ENCODE measurements around the gene ADAMTSL1.

Gene ADAMTSL1

DNA sequence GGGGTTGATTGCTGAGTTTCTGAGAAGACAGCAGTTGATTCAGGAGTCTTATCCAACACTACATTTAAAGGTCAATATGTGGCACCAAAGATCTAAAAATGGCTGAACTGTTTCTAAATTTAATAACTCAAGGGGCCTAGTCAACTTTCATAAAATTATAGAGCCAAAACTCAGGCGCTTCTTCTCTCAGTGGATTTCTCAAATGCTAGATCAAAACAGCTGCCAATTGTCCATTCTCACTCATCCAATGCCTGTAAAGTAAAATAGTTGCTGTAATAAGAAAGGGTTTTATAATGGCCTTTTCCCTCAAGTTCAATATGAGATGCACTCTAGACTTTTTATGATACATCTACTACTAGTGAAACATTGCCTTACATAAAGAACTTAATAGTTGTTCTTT lies 26.5 kb downstream of the ADAMTSL1 start:
- no peak for DNase-seq

DNA sequence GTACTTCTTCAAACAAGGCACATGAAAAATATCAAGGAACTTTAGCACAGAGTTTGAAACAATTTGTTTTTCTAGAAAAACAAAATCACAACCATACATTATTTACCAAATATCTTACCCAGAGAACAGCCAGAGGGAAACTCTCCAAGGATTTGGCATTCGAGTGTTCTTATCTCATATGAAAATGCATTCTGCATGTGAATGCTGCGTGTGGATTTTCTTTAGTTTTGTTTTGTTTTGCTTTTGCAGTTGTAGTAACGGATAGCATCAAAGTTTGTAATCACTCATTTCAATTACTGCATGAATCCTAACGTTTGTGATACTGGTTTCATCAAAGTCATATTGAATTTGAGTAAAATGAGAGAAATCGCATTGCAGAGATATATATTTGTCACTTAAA lies 28.0 kb downstream of the ADAMTSL1 start:
- no peak for DNase-seq

DNA sequence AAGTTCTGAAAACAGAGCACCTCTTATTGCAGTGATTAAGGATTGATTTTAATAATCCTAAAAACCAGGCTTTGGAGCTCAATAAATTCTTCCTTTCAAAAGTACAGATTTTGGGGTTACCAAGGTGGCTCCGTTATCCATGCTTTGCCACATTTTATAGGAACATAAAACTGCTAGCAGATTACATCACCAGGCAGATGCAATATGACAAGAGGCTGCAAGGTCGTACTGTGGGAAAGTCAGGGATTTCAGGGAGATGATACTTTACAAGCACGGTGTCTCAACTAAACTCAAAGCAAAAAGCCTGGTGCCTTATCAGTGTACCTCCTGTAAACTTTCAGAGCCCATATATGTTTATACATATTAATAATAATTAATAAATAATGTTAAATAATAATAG lies 28.6 kb downstream of the ADAMTSL1 start:
- no peak for DNase-seq

DNA sequence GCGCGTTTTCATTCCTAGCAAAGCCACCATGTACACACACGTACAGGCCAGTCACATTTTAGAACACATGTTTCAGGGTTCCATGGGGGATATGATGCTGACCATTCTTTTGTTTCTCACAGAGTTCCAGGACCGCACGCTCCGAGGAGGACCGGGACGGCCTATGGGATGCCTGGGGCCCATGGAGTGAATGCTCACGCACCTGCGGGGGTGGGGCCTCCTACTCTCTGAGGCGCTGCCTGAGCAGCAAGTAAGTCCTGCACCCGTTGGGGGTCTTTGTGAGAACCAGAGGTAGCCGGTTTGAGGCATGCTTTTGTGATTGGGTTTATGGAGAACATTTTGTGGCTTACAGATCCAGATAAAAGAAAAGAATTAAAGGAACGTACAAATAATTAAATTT lies 30.8 kb downstream of the ADAMTSL1 start:
- DNase-seq, result no peak

DNA sequence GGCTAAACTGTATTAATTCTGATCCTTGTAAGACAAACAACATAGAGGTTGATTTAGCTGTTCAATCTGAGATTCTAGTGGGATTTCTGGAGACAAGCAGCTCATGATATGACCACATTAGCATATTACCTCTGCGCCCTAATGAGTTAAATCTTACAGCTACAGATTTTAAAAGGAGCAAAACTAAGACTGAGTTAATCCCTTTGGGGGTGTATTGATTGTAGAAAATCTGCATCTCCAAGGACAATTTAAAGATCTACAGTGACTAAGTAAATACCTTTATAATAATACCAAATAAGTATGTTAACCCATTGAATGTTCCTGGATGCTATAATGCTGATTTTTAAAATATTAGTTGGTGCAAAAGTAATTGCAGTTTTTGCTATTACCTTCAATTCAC lies 33.2 kb downstream of the ADAMTSL1 start:
- DNase-seq, result no peak

DNA sequence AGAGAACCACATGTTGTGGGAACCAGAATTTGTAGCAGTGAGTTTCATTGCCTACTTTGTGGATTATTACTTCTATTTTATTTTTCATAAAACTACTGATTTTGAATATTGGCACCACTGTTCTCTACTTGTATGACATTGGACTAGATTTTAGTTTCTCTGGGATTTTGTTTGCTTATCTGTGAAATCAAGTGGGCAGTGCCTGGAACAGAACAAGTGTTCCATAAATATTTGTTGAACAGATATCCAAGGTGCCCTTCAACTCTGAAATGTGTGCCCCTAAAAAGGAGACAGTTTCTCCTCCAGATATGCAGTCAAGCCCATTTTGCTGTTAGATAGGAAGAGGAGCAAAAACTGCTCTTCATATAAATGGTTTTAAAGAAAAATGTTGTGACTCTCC lies 42.6 kb downstream of the ADAMTSL1 start:
- no peak for DNase-seq

DNA sequence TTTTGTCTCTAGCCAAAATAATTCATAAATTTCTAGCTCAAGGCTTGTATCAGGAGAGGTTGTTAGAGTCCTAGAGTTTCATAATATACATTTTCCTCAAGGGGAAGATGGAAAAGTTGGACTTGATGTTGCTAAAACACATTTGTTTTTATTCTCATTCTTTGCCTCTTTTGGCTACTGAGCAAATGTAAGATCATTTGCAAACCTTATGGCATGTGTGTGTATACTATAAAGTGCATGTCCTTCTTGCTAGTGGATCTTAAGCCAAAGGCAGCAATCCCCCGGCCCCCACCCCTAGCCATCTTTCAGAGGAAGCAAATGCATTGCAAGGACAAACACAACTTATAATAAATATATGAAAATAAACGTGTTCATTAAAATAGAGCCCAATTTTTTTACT lies 43.0 kb downstream of the ADAMTSL1 start:
- DNase-seq, result no peak

DNA sequence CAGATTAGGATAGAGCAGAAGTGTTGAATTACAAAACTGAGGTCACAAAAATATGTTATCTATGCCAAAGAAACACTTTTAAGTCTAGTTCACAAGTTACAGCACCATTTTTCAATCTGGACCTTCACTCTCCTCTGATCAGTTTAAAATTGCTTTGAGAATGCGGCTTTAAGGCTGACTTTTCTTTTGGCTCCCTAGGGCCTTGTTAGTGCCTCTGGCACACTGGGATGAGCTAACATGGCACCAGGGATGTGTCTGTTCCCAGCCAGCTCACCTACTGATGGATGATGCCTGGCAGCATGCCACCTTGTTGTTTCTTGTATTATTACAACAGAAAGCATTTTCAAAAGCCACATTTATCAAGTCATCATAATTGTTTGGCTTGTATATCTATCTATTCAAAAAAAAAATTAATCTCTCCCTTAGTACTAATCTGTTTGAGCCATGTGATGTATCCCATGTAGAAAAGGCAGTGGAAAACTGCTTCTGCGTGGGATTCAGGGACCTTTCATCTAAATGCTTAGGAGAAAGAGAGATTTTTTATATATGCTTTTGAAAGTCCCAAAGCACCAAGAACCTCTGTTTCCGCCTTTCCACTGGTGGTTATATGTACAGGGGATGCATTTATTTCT lies 46.6 kb downstream of the ADAMTSL1 start:
- no peak for DNase-seq

DNA sequence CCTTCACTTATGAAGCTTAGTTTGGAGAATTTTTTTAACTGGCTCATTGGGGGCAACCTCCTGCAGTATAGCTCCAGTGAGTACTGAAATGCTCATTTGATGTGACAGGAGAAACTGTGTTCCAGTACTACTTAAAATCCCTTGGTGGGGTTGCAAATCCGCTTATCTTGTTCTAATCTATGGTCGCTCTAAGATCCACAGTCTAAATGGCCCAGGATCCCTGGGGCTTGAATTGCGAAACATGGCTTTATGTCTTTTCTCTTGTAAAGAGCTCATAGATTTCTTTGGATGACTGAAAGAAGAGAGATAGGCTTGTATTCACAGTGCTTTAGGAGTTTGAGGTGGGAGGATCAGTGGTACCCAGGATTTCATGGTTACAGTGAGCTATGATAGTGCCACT lies 52.7 kb downstream of the ADAMTSL1 start:
- no peak for DNase-seq

DNA sequence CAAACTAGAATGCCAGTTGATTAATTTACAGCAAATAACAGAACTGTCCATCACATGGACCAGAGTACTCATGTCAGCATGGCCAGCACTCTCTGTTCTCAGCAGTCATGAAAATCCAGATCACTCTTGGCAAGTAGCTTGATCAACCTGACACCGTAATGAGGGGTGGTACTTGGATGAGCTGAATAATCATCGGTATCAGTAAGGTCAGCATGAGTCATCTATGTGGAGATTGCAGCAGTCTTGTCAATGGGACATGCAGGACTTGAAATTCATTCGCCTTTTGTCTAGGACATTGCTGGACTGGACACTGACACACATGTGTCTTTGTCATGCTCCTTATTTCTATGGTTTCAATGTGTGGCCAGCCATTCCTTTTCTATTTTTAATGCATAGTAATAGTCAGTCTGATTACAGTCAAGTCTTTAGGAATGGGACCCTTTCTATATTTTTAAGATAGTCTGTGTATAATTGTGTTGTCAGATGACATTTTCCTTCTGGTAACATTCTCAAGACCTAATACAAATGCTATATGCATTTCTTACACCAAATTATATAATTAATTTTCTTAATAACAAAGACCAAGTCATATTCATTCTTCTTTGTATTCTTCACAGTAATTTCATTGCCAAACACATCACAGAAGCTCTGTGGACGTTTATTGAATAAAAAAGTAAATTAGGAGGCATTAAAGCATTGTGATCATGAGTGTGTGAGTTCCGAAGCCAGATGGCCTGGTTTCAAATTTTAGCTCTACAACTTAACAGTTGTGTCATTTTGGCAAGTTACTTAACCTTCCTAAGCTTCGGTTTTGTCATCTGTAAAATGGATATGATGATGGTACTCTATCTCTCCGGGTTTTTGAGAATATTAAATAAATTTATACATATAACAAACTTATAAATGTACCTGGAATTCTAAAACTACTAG lies 57.4 kb downstream of the ADAMTSL1 start:
- DNase-seq, result no peak

DNA sequence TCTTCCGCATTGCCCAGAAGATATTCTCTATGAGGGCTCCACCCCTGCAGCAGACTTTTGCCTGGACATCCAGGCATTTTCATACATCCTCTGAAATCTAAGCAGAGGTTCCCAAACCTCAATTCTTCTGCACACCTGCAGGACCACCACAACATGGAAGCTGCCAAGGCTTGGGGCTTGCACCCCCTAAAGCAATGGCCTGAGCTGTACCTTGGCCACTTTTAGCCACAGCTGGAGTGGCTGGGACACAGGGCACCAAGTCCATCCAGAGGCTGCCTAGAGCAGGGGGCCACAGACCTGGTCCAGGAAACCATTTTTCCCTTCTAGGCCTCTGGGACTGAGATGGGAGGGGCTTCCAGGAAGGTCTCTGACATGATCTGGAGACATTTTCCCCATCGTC lies 60.7 kb downstream of the ADAMTSL1 start:
- DNase-seq, result no peak

DNA sequence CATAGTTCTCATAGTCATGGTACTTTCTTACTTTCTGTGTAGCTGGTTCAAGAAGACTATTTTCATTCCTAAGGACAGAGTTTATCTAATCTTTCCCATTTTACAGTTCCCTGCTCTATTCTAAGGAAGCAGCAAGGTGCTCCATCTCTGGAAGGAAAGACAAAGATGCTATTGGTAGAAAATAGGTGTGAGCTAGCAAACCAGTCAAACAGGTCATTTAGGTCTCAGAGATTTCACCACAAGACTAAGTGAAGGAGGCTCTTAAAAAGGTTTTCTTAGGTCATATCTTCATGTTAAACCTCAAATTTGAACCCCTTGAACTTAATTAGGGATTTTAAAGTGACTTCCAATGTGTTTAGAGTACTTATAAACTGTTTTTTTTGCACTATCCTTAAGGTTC lies 62.6 kb downstream of the ADAMTSL1 start:
- no peak for DNase-seq

DNA sequence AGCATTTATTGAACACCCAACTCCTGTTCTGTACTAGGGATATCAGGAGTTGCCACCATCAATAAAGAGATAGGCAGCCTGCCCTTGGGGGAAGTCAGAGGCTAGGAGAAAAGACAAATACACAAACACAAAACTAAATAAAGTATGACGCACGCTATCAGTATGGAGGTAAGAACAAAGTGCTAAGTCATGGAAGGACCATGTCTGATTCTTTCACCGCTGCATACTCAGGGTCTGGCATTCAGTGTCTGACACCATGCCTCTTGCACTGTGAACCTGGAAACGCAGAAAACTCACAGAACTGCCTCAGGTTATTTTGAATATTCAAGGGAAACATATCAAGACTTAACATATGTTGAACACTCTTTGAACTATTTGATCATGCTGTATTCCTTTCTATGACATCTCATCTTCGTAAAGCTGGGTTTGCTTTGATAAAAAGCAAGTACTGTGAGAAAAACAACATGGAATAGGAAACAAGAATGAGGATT lies 65.3 kb downstream of the ADAMTSL1 start:
- DNase-seq, result no peak

DNA sequence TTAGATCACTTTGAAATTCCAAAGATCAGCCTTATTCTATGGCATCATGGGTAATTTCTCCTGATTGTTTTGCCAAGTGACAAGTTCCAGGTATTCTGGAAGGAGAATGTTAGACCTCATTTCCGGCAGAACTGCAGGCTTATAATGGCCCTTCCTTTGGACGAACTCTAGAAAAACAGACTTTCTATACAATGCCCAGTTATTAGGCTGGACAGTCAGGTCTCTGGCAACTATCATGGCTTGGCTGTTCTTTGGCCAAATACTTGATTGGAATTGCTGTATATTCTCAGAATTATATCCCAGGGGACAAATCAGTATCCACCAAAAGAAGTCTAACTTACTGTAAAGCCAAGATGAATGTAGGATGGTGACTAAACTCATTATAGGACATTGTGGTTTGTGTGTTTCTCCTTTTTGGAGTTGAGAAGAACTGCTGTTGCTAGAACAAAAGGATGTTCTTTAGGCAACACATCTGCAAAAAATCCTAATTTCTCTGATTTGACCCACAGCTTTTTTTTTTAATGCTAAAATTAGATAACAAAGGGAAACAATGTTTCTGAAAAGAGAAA lies 69.0 kb downstream of the ADAMTSL1 start:
- DNase-seq, result no peak

DNA sequence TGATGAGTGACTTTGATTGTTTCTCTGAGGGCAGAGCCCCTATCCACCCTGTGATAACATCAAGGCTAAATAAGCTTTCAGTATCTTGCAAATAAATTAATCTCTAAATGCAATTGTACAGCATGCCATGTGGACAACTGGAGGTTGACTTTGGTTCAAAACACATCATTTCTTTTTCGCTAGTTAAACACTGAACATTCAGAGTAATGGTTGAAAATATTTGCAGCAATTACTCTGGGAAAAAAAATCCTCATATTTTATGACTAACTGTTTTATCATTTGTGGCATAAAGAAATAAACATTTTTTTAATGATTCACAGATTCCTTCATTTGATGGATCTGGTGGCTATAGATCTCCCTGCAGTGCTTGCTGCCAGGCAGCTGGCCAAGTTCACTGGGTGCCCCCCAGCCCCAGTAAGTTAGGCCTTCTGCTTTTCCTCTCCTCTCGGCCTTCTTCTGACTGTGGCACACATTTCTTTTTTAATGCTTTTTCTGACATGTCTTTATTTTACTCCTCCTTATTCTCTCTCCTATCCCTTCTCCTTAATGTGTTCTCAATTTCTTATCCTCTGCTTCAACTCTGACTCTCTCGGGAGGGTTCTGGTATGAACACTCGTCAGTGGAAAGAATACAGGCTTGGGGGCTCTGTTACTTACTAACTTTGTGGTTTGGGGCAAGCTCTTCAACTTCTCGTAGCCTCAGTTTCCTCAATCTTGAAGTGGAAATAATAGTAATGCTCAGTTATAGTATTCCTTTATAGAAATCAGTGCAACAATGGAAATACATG lies 69.6 kb downstream of the ADAMTSL1 start:
- no peak for DNase-seq

DNA sequence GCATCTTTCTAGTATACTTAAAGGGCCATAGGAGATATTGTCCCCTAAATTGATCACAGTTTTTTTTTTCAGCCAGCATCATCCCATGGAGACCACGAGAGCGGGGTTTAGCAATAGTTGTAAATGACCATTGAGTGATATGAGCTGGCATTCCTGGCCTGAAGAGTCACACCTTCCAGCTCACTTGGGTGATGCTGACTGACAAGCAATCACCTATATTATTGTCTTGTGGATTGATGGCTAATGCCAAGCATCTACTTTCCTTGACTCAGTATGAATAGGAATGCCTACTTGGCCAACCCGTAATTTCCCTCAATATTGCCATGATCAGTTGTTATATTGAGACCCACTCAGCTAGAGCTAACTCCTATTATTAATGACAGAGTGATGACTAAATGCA lies 70.5 kb downstream of the ADAMTSL1 start:
- DNase-seq, result no peak

DNA sequence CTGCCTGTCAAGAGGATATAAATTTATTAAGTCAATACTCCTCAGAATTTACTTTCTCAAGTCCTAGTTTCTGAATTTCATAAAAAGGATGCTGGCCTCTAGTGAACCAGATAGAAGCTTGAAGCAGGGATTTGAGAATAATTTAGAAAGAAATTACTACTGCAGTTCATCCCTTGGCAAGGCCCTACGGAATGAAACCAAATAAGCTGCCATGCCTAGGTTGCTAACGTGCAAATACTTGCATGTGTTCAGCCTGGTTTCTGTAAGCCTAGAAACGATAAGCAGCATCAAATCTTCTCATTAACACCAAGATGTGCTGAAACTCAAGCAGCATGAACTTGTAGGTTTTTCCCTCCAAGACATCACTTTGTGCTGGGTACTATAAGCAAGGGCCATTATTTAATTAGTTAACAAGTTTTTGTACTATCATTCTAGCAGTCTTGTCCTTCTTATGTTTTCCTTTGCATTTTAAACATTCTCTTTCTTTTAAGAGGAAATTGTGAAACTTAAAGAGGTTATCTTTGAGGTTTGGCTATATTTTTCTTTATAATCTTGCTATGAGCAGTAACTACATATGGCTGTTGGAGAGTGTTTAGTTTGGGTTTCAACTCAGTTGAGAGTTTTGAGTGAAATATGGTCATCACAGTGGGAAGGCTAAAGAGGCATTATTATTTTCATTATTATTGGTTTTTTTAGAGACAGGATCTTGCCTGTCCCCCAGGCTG lies 71.8 kb downstream of the ADAMTSL1 start:
- no peak for DNase-seq

DNA sequence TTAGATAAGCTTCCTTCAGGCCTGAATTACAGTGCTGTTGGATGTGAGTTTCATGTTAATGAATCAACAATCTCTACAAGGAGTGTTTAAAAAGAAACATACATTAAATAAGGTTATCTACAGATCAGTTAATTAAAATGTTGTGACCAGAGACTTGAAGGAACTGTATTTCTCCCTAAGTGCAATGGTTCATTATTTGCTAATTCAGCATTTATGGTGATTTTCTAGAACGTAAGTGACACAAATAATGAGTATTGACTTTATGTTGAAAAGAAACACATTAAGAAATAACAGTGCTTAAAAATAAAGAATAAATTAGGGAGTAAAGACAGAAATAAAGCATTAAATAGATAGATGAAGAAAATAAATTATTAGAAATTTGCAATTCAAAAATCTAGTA lies 74.5 kb downstream of the ADAMTSL1 start:
- no peak for DNase-seq

DNA sequence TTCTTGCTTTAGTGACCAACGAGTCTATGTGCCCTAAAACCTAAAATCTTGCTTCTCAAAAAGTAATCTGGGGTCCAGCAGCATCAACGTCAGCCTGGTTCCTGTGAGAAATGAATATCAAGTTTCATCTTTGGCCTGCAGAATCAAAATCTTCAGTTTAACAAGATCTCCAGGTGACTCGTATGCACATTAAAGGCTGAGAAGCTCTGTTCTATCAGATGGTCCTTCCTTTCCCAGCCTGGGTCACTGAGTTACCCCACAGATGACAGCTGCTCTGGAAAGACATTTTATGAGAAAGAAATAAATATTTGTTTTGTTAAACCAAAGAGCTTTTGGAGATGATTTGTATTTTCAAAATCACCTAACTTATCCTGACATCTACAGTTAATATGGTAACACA lies 75.8 kb downstream of the ADAMTSL1 start:
- DNase-seq, result no peak

DNA sequence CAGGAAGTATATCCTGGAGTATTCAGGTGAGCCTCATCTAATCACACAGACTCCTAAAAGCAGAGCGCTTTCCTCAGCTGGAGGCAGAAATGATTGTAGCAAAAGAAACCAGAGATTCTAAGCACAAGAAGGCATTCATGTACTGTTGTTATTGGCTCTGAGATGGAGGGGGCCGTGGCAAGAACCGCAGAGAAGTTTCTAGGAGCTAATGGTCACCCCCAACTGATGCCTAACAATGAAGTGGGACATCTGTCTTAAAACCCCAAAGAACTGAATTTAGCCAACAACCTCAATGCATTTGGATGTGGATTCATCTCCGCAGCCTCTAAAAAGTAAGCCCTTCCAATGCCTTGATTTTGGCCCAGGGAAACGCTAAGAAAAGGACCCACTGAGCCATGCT lies 76.3 kb downstream of the ADAMTSL1 start:
- no peak for DNase-seq

DNA sequence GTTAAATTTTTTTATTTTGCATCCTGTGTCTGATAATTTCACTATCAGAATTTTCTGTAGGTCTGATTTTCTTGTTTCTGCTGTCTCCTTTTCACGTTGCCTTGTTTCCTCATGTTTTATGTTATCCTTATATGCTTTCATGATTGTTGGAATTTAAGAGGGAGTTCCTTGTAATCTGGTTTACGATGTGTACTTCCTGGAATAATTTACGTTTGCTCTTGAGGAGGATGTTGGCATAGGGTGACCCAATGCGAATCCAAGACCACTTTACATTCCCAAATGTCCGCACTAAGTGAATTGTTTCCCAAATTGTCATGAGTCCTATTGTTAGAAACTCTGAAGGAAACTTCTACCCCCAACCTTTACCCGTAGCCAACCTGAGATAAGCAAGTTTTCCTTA lies 80.3 kb downstream of the ADAMTSL1 start:
- no peak for DNase-seq

DNA sequence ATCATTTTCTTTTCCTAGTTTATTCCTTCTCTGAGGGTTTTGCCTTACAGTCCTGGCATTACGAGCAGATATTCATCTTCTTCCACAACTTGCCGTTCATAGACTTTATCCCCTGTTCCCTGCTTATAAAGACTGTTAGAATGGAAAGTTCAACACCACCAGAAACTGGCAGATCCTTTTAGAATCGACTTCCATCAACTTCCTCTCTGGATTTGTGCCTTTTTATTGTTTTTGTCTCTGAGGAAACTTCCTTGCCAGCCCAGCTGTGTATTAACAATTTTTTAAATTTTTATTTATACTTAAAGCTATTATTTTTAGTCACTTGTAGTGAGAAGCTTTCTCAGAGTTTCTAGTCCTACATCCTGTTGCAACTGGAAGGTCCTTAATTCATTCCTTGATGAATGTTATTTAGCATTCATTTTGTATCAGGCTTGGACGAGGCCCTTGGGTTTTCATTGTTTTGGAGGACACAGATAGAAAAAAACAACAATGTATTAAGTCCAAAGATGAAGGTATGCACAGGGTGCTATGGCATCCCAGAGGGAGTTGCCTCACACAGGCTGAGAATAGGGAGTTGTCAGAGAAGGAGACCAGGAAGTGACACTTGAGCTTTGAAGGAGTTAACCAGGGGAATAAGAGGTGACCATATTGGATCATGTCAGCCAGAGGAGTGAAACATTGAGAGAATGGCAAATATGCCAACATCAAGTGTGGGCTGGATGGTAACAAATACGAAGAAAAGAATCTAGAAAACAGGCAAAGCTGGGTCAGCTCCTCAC lies 81.3 kb downstream of the ADAMTSL1 start:
- no peak for DNase-seq
